ENCODE measurements around the gene ESRP2. TPM values are rescaled to one million over a fixed set of nuclear protein-coding genes. Genes with fewer than 3 reads are reported as not detected.

Gene ESRP2
- total RNA-seq, 4 donors from 2014 or later: 0.42 to 2.4 (median 1.2) TPM

- no peaks in the 10 kb centered on the region for H3K9me3 ChIP-seq
- H3K27me3 ChIP-seq: no peaks in the 10 kb centered on the region
- 87 to 88% methylated on average over 4 of the region's 4 CpGs for WGBS, 2 donors
- peaks cover 0 to 28% (median 14%) of the 10 kb centered on the region in 4 donors for H3K4me1 ChIP-seq
- H3K36me3 ChIP-seq: peaks cover 0 to 58% (median 0%) of the 10 kb centered on the region in 3 donors
- no peak for DNase-seq (ENCODE audit: low spot score in 2 of 2)
- no peak for TF ChIP-seq POLR2A (IDR thresholded peaks at IDR 0.05)
- TF ChIP-seq CTCF (IDR thresholded peaks at IDR 0.05): no peak
- TF ChIP-seq EP300 (IDR thresholded peaks at IDR 0.05): no peak
- no peak overlapping the region for H3K27ac ChIP-seq
- H3K4me3 ChIP-seq: no peak overlapping the region
Measured at GRCh38 chr16:68249371-68249770, 13.4 kb upstream of the ESRP2 start.

GRCh38 chr16:68247932-68248331 lies 12.0 kb upstream of the ESRP2 start:
- Histone ChIP-seq H3K27ac (peak overlapping the region in 2 of 4 donors; percentile 64 to 76), H3K27me3 (no peaks in the 10 kb centered on the region), H3K36me3 (peaks cover 0 to 44% (median 0%) of the 10 kb centered on the region in 3 donors), H3K9me3 (no peaks in the 10 kb centered on the region), H3K4me3 (no peak overlapping the region), H3K4me1 (peaks cover 0 to 32% (median 18%) of the 10 kb centered on the region in 4 donors)
- TF ChIP-seq CTCF (IDR thresholded peaks at IDR 0.05) (no peak), EP300 (IDR thresholded peaks at IDR 0.05) (no peak), POLR2A (IDR thresholded peaks at IDR 0.05) (no peak)
- no peak for DNase-seq (ENCODE audit: low spot score in 2 of 2)
- 79 to 85% methylated on average over 4 of the region's 4 CpGs for WGBS, 2 donors

- TF ChIP-seq POLR2A (IDR thresholded peaks at IDR 0.05) (no peak), EP300 (IDR thresholded peaks at IDR 0.05) (peak in 1 of 2 donors; percentile 58)
- Histone ChIP-seq H3K9me3 (no peaks in the 10 kb centered on the region), H3K27ac (peak overlapping the region in 2 of 4 donors; percentile 64 to 76), H3K4me3 (no peak overlapping the region), H3K36me3 (peaks cover 0 to 39% (median 0%) of the 10 kb centered on the region in 3 donors), H3K27me3 (no peaks in the 10 kb centered on the region), H3K4me1 (peaks cover 0 to 32% (median 18%) of the 10 kb centered on the region in 4 donors)
- 77 to 79% methylated on average over 4 of the region's 4 CpGs for WGBS, 2 donors
- DNase-seq (ENCODE audit: low spot score in 2 of 2): no peak
Measured at GRCh38 chr16:68247400-68247799, 11.5 kb upstream of the ESRP2 start.

GRCh38 chr16:68246666-68247065 lies 10.7 kb upstream of the ESRP2 start:
- Histone ChIP-seq H3K4me1 (peaks cover 0 to 32% (median 18%) of the 10 kb centered on the region in 4 donors), H3K27me3 (no peaks in the 10 kb centered on the region), H3K9me3 (no peaks in the 10 kb centered on the region), H3K4me3 (peak overlapping the region in 1 of 4 donors; percentile 88), H3K36me3 (peaks cover 0 to 31% (median 0%) of the 10 kb centered on the region in 3 donors), H3K27ac (peak overlapping the region in 2 of 4 donors; percentile 50 to 76)
- 73 to 82% methylated on average over 5 of the region's 5 CpGs for WGBS, 2 donors
- TF ChIP-seq POLR2A (IDR thresholded peaks at IDR 0.05) (no peak), EP300 (IDR thresholded peaks at IDR 0.05) (no peak), CTCF (IDR thresholded peaks at IDR 0.05) (no peak)
- DNase-seq (ENCODE audit: low spot score in 2 of 2): no peak

GRCh38 chr16:68246121-68246520 lies 10.2 kb upstream of the ESRP2 start:
- Histone ChIP-seq H3K4me3 (peak overlapping the region; percentile 58 to 98 (median 90)), H3K9me3 (no peaks in the 10 kb centered on the region), H3K4me1 (peaks cover 0 to 32% (median 18%) of the 10 kb centered on the region in 4 donors), H3K27ac (peak overlapping the region in 2 of 4 donors; percentile 61 to 76), H3K36me3 (peaks cover 0 to 26% (median 0%) of the 10 kb centered on the region in 3 donors), H3K27me3 (no peaks in the 10 kb centered on the region)
- TF ChIP-seq POLR2A (IDR thresholded peaks at IDR 0.05) (no peak), EP300 (IDR thresholded peaks at IDR 0.05) (no peak), CTCF (IDR thresholded peaks at IDR 0.05) (no peak)
- DNase-seq (ENCODE audit: low spot score in 2 of 2): no peak
- 65 to 73% methylated on average over 7 of the region's 7 CpGs for WGBS, 2 donors

All from tibial nerve (tissue), 4 donors.